K562 (cell line): ENCODE measurements around the gene TMEM120B. TPM values are rescaled to one million over a fixed set of nuclear protein-coding genes. Genes with fewer than 3 reads are reported as not detected.

Experiments
- ATAC-seq: fragments of 200-7000 bp; cut with Tn5 transposase; 3 replicates; pipeline ENCODE4 v1.9.1; 2020; ENCODE audit warnings: moderate library complexity
- BruUV-seq: library from RNA; stranded (reverse); fragments of 400-500 nt; replicated peaks from 2 replicates; lab custom pipeline; 2021; lab: Mats Ljungman, UMichigan
- CTCF ChIA-PET: fragments of 300-600 bp; formaldehyde crosslinking; extraction: SDS; loops from one replicate; lab custom pipeline; 2021; ENCODE audit warnings: low intra/inter-chr PET ratio; lab: Yijun Ruan, JAX
- POLR2A ChIA-PET: fragments of 300-600, 350-650 bp; sonication (Branson Sonifier 250); formaldehyde crosslinking; extraction: SDS; loops from one replicate; lab custom pipeline; 2021; ENCODE audit warnings: antibody characterized with exemption, inconsistent platforms; lab: Yijun Ruan, JAX
- DNase-seq, 4 experiments: peaks; one replicate each; pipeline versions ENCODE4 v3.0.0 to v3.0.0-alpha.2; 2011 to 2018; ENCODE audit warnings: low spot score in 3 of 4, mixed read lengths in 3 of 4; ENCODE audit errors: extremely low read depth in 1 of 4
- FAIRE-seq: peaks from 2 replicates; lab custom pipeline; 2011; peaks lifted over from hg19 to GRCh38; lab: Jason Lieb, UNC
- H2AFZ ChIP-seq: 2 replicates; pipeline ENCODE4 v1.6.0; 2011; ENCODE audit warnings: low read depth, low read length, control low read depth, inconsistent platforms
- H3K27ac ChIP-seq: fragments of 200-600 bp; 3 replicates; pipeline ENCODE4 v1.8.0; 2011; ENCODE audit warnings: low read depth, mild to moderate bottlenecking, control low read depth, inconsistent platforms, low read length, moderate library complexity, mixed read lengths; ENCODE audit errors: extremely low read depth
- H3K27me3 ChIP-seq, 2 experiments: fragments of 300-600 bp in 1 of 2; 2 replicates in 1 of 2; 3 replicates in 1 of 2; pipeline versions ENCODE4 v1.6.0 to v1.8.0; 2011; ENCODE audit warnings: inconsistent platforms in 2 of 2, low read length in 2 of 2, mild to moderate bottlenecking in 1 of 2, mixed read lengths in 1 of 2, moderate library complexity in 1 of 2; ENCODE audit not compliant: control insufficient read depth in 2 of 2, insufficient read depth in 2 of 2
- H3K36me3 ChIP-seq: fragments of 300-600 bp; 3 replicates; pipeline ENCODE4 v1.8.0; 2011; ENCODE audit warnings: mild to moderate bottlenecking, low read length, inconsistent platforms; ENCODE audit not compliant: control insufficient read depth, insufficient read depth
- H3K4me1 ChIP-seq, 2 experiments: fragments of 200-600 bp in 1 of 2; replicated peaks in 1 of 2; 2 replicates in 1 of 2; 3 replicates in 1 of 2; pipeline versions ENCODE4 v1.5.1 to v1.8.0; 2011; ENCODE audit warnings: inconsistent platforms in 2 of 2, low read length in 2 of 2, mild to moderate bottlenecking in 1 of 2, mixed read lengths in 1 of 2, moderate library complexity in 1 of 2; ENCODE audit not compliant: control insufficient read depth in 2 of 2, insufficient read depth in 2 of 2
- H3K4me2 ChIP-seq: 2 replicates; pipeline ENCODE4 v1.6.1; 2011; ENCODE audit warnings: low read length, control low read depth, inconsistent platforms, mixed read lengths; ENCODE audit not compliant: insufficient read depth
- H3K4me3 ChIP-seq: fragments of 200-600 bp; sonication (generic), shearing (Covaris generic); 2 replicates; pipeline ENCODE4 v1.5.1; 2016; ENCODE audit warnings: control low read depth, inconsistent platforms
- H3K79me2 ChIP-seq: fragments of 200-600 bp; 3 replicates; pipeline ENCODE4 v1.8.0; 2011; ENCODE audit warnings: low read length, inconsistent platforms; ENCODE audit not compliant: control insufficient read depth, insufficient read depth
- H3K9ac ChIP-seq, 2 experiments: 2 replicates each; pipeline versions ENCODE4 v1.6.0 to v1.6.1; 2011; ENCODE audit warnings: low read depth in 2 of 2, low read length in 2 of 2, control low read depth in 1 of 2, inconsistent platforms in 1 of 2, mild to moderate bottlenecking in 1 of 2, mixed read lengths in 1 of 2; ENCODE audit not compliant: insufficient read depth in 1 of 2
- H3K9me1 ChIP-seq: one replicate; pipeline ENCODE4 v1.6.0; 2011; ENCODE audit warnings: inconsistent platforms, mild to moderate bottlenecking, low read length, moderate library complexity; ENCODE audit not compliant: control insufficient read depth, insufficient read depth
- H3K9me3 ChIP-seq: replicated peaks from 2 replicates; pipeline ENCODE4 v1.5.1; 2011; ENCODE audit warnings: low read depth, low read length, inconsistent platforms; ENCODE audit not compliant: control insufficient read depth, insufficient read depth
- H4K20me1 ChIP-seq: replicated peaks from 2 replicates; pipeline ENCODE4 v1.6.1; 2011; ENCODE audit warnings: low read length, inconsistent platforms, mixed read lengths; ENCODE audit not compliant: control insufficient read depth, insufficient read depth
- BRF1 ChIP-seq: IDR thresholded peaks from 3 replicates; pipeline ENCODE4 v1.6.1; 2011; ENCODE audit warnings: borderline replicate concordance, mild to moderate bottlenecking; ENCODE audit not compliant: insufficient read length; ENCODE audit errors: extremely low read depth
- CEBPG ChIP-seq, 3 experiments: fragments of 200-800 bp in 1 of 3; sonication (Bioruptor generic) in 1 of 3; sonication (generic) in 1 of 3; formaldehyde crosslinking in 1 of 3; IDR thresholded peaks in 2 of 3; conservative IDR thresholded peaks in 1 of 3; 2 replicates each; pipeline versions ENCODE4 v1.6.1 to v1.8.0; 2016 to 2022; ENCODE audit warnings: missing compliant biosample characterization in 2 of 3, missing genetic modification characterization in 2 of 3, mild to moderate bottlenecking in 1 of 3, missing genetic modification reagents in 1 of 3
- CREM ChIP-seq: IDR thresholded peaks from 2 replicates; pipeline ENCODE4 v1.6.1; 2014; ENCODE audit warnings: antibody characterized with exemption, low read depth
- EGR1 ChIP-seq: fragments of 450-650 bp; conservative IDR thresholded peaks from 2 replicates; pipeline ENCODE4 v1.6.1; 2017; ENCODE audit warnings: mild to moderate bottlenecking
- FOSL1 ChIP-seq: fragments of 200-800 bp; sonication (Bioruptor generic); conservative IDR thresholded peaks from 2 replicates; pipeline ENCODE4 v1.6.1; 2016; ENCODE audit warnings: missing genetic modification characterization, missing compliant biosample characterization
- KHSRP ChIP-seq: fragments of 450-650 bp; IDR thresholded peaks from 2 replicates; pipeline ENCODE4 v1.6.1; 2017
- MECOM ChIP-seq: fragments of 250-450 bp; sonication (Bioruptor Pico); IDR thresholded peaks from 2 replicates; pipeline ENCODE4 v1.8.0; 2022; ENCODE audit warnings: inconsistent platforms
- NONO ChIP-seq, 2 experiments: fragments of 200-400 bp in 1 of 2; fragments of 450-650 bp in 1 of 2; formaldehyde crosslinking in 1 of 2; IDR thresholded peaks; 2 replicates each; pipeline ENCODE4 v1.6.1; 2017; ENCODE audit warnings: low read depth in 2 of 2, mild to moderate bottlenecking in 2 of 2, moderate library complexity in 2 of 2, low read length in 1 of 2
- NRF1 ChIP-seq, 2 experiments: fragments of 450-650 bp; IDR thresholded peaks in 1 of 2; conservative IDR thresholded peaks in 1 of 2; 2 replicates each; pipeline ENCODE4 v1.6.1; 2014; ENCODE audit warnings: mild to moderate bottlenecking in 2 of 2
- RBM17 ChIP-seq: fragments of 200-400 bp; formaldehyde crosslinking; IDR thresholded peaks from 2 replicates; pipeline ENCODE4 v1.6.1; 2017; ENCODE audit warnings: low read depth, mild to moderate bottlenecking, low read length, borderline replicate concordance
- RFX1 ChIP-seq: fragments of 450-650 bp; IDR thresholded peaks from 2 replicates; pipeline ENCODE4 v1.6.1; 2016; ENCODE audit warnings: mild to moderate bottlenecking, moderate library complexity
- RUNX1 ChIP-seq: sonication (generic); IDR thresholded peaks from 2 replicates; pipeline ENCODE4 v1.6.1; 2016; ENCODE audit warnings: antibody characterized with exemption, low read depth
- SMARCB1 ChIP-seq: IDR thresholded peaks from 2 replicates; pipeline ENCODE4 v1.6.1; 2011; ENCODE audit warnings: improper control_type of control experiment, low read depth; ENCODE audit not compliant: insufficient read length
- ZNF551 ChIP-seq: fragments of 250-450 bp; sonication (Bioruptor Pico); IDR thresholded peaks from 2 replicates; pipeline ENCODE4 v1.5.0; 2021; ENCODE audit warnings: mild to moderate bottlenecking, moderate library complexity
- WGBS: fragments of 100-300 bp; shearing (Covaris generic); methylation state at CpG from one replicate; pipeline ENCODE4 v1.1.6; 2016; ENCODE audit warnings: low coverage, mixed read lengths; ENCODE audit not compliant: insufficient coverage; ENCODE audit errors: missing lambda C conversion rate; 5-methylcytosine and 5-hydroxymethylcytosine counted together
- in situ Hi-C: fragments of 300-500 bp; cut with MboI; formaldehyde crosslinking; loops from 4 replicates; pipeline ENCODE4 v1.15.0; 2018; ENCODE audit warnings: inconsistent platforms, mixed read lengths
- intact Hi-C: fragments of 100-400 bp; cut with micrococcal nuclease; formaldehyde crosslinking; loops from 2 replicates; pipeline ENCODE4 v1.14.2; 2022
- polyA plus RNA-seq, 8 experiments: library from polyadenylated mRNA; depleted of rRNA in 4 of 8; stranded (reverse) in 5 of 8; unstranded in 3 of 8; fragments of >200 nt; fragmentation: Nextera tagmentation in 2 of 8; fragmentation: Illumina TruSeq in 1 of 8; extraction: Ambion mirVana in 2 of 8; extraction: Trizol in 1 of 8; gene quantifications; 2 replicates each; pipeline versions ENCODE4 v1.2.1 to v1.2.3, GENCODE V29; 2011 to 2014; ENCODE audit warnings: inconsistent platforms in 1 of 8, missing spikeins in 1 of 8
- total RNA-seq, 7 experiments: library from RNA; depleted of rRNA in 6 of 7; stranded (reverse); fragments of >200 nt in 6 of 7; fragmentation: Illumina TruSeq in 2 of 7; extraction: Trizol in 2 of 7; gene quantifications; 2 replicates each; pipeline versions ENCODE4 v1.2.1 to v1.2.3, GENCODE V29; 2011 to 2021; ENCODE audit warnings: low replicate concordance in 1 of 7
- TF ChIP-seq, protein P1 (sequence below): sonication (generic); formaldehyde crosslinking; IDR thresholded peaks from 2 replicates; pipeline ENCODE4 v1.8.0; 2022; ENCODE audit warnings: missing genetic modification reagents, mild to moderate bottlenecking, moderate library complexity, borderline replicate concordance
- TF ChIP-seq, protein P2 (sequence below), 2 experiments: fragments of 450-650 bp in 1 of 2; sonication (generic) in 1 of 2; formaldehyde crosslinking in 1 of 2; IDR thresholded peaks in 1 of 2; conservative IDR thresholded peaks in 1 of 2; 2 replicates each; pipeline versions ENCODE4 v1.6.1 to v1.8.1; 2016 to 2023; ENCODE audit warnings: mild to moderate bottlenecking in 2 of 2, moderate library complexity in 2 of 2, inconsistent platforms in 1 of 2, missing genetic modification reagents in 1 of 2
- TF ChIP-seq, protein P3 (sequence below), 2 experiments: fragments of 450-650 bp in 1 of 2; sonication (generic) in 1 of 2; formaldehyde crosslinking; conservative IDR thresholded peaks; 2 replicates each; pipeline versions ENCODE4 v1.4.0 to v1.8.1; 2020 to 2022; ENCODE audit warnings: mild to moderate bottlenecking in 1 of 2, missing genetic modification reagents in 1 of 2

Gene TMEM120B
- total and polyA plus RNA-seq, 9 of the 15 experiments (the other 6 are each of a cell fraction or from before 2014, with no cell fraction given) = 1.7 to 18.6 (median 7.4) TPM

- H3K79me2 ChIP-seq = peaks cover 41% of the 10 kb centered on the region
- H3K9ac ChIP-seq = no peak overlapping the region
- no peak overlapping the region for H3K4me2 ChIP-seq
- H2AFZ ChIP-seq = no peak overlapping the region
- no peaks in the 10 kb centered on the region for H3K27me3 ChIP-seq
- POLR2A ChIA-PET = interaction anchor here (0.6 to 3.1 kb wide), 4 partner anchors 9 to 82 kb away, joined by 3 to 12 read pairs (median 3); no protein-coding TSS in a partner anchor
- 63% methylated on average over 14 of the region's 14 CpGs for WGBS
- intact Hi-C loops (no loop called here), in situ Hi-C loops (no loop called here)
- H3K4me3 ChIP-seq = no peak overlapping the region
- no peaks in the 10 kb centered on the region for H4K20me1 ChIP-seq
- ATAC-seq (no peak), DNase-seq (peak in 1 of 4 experiments; percentile 20), FAIRE-seq (no peak)
- H3K9me3 ChIP-seq = no peaks in the 10 kb centered on the region
- BruUV-seq = no TSS peak
- peaks cover 53% of the 10 kb centered on the region for H3K36me3 ChIP-seq
- CTCF ChIA-PET = no interaction called here
- peaks cover 0 to 17% of the 10 kb centered on the region in 2 experiments; a peak in 4 of 5 replicates for H3K4me1 ChIP-seq
- H3K27ac ChIP-seq = no peak overlapping the region
- no peaks in the 10 kb centered on the region for H3K9me1 ChIP-seq
- TF ChIP-seq MECOM (CRISPR knock-in tag) (no peak), CREM (0 out of 2 replicates have a peak, but pooled peaks have one; percentile 13), CEBPG (CRISPR knock-in tag; IDR thresholded peaks at IDR 0.05) (peak; percentile 40; the same call in 1 of the 2 replicates), CEBPG (tag; conservative IDR thresholded peaks at IDR 0.05 in 1 of 2, IDR thresholded peaks at IDR 0.05 in 1 of 2) (no peak), RBM17 (no peak), NRF1 (conservative IDR thresholded peaks at IDR 0.05 in 1 of 2, IDR thresholded peaks at IDR 0.05 in 1 of 2) (no peak), ZNF551 (CRISPR knock-in tag) (no peak), EGR1 (peak; percentile 47; the same call in 1 of the 2 replicates), RUNX1 (no peak), NONO (IDR thresholded peaks at IDR 0.05; ENCODE audit: low read depth in 2 of 2, low read length in 1 of 2) (no peak), BRF1 (no peak), SMARCB1 (no peak), RFX1 (peak; percentile 52; the same call in 1 of the 2 replicates), KHSRP (no peak), FOSL1 (tag) (0 out of 2 replicates have a peak, but pooled peaks have one; percentile 21)
- TF ChIP-seq, protein P1, sequence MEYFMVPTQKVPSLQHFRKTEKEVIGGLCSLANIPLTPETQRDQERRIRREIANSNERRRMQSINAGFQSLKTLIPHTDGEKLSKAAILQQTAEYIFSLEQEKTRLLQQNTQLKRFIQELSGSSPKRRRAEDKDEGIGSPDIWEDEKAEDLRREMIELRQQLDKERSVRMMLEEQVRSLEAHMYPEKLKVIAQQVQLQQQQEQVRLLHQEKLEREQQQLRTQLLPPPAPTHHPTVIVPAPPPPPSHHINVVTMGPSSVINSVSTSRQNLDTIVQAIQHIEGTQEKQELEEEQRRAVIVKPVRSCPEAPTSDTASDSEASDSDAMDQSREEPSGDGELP (CRISPR knock-in tag) = peak; percentile 37; the same call in 1 of the 2 replicates
- TF ChIP-seq, protein P2, sequence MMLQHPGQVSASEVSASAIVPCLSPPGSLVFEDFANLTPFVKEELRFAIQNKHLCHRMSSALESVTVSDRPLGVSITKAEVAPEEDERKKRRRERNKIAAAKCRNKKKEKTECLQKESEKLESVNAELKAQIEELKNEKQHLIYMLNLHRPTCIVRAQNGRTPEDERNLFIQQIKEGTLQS (IDR thresholded peaks at IDR 0.05) = peak; percentile 84
- TF ChIP-seq, protein P2 (CRISPR knock-in tag; conservative IDR thresholded peaks at IDR 0.05) = no peak
- TF ChIP-seq, protein P3, sequence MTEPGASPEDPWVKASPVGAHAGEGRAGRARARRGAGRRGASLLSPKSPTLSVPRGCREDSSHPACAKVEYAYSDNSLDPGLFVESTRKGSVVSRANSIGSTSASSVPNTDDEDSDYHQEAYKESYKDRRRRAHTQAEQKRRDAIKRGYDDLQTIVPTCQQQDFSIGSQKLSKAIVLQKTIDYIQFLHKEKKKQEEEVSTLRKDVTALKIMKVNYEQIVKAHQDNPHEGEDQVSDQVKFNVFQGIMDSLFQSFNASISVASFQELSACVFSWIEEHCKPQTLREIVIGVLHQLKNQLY (CRISPR knock-in tag; conservative IDR thresholded peaks at IDR 0.05) = no peak
These were observed 7.4 kb downstream of the TMEM120B start for GRCh38 chr12:121719926-121720414.
